Fibroblast of skin of scalp (primary cell): ENCODE results near the gene NMNAT3.

Source experiments
- DNase-seq: peaks from one replicate; pipeline ENCODE4 v3.0.0-alpha.2; 2013

Gene NMNAT3

DNA sequence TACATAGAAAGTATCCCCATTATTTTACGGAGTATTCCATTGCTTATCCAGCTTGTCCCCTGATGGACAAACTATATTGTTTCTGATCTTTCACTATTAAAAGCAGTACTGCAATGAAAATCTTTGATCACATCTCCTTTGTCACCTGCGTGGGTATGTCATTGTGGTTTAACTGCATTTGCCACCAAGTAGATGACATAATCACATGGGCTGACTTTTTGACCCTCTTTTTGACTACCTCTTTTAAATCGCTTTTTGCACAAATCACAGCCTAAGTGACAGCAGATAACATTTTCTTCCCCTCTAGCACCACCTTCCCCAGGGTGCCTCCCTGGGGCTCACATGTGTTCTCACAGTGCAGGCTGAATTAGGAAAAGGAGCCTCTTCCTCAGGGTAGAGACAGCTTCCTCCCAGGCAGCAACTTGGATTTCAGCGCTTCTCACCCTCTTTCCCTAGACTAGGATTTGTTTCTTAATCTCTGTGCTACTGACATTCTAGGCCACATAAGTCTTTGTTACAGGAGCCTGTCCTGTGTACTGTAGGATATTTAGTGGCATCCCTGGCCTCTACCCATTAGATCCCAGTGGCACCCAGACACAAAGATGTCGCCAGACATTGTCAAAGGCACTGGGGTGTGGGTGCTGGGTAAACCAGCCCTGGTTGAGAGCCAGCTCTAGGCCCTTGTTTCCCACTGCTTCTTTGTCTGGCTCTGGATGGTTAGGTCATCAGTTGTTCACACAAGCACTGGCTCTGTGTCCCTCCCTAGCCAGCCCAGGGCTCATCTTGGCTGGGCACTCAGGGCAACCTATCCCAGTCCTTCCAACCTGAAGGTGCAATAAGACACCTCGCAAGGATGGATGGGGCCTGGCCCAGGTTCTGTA, 136.9 kb downstream of the NMNAT3 start:
- DNase-seq, result no peak

DNA sequence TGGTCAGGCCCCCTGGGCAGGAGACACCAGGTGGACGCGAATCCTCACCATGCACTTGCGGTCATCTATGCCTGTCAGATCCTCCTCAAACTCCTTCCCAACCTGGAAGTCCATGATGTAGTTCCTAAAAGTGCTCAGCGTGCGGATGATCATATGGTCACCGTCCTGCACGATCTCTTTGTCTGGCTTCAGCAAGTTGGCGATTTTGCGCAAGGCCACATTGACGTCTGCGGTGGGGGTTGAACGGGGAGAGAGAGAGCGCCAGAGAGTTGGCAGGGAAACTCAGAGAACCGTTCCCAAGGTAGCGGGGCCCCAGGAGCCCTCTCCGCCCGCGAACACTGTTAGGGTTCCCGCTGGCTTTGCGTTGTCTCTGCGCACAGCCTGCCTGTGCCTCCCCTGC, 139.0 kb downstream of the NMNAT3 start:
- DNase-seq, result no peak

DNA sequence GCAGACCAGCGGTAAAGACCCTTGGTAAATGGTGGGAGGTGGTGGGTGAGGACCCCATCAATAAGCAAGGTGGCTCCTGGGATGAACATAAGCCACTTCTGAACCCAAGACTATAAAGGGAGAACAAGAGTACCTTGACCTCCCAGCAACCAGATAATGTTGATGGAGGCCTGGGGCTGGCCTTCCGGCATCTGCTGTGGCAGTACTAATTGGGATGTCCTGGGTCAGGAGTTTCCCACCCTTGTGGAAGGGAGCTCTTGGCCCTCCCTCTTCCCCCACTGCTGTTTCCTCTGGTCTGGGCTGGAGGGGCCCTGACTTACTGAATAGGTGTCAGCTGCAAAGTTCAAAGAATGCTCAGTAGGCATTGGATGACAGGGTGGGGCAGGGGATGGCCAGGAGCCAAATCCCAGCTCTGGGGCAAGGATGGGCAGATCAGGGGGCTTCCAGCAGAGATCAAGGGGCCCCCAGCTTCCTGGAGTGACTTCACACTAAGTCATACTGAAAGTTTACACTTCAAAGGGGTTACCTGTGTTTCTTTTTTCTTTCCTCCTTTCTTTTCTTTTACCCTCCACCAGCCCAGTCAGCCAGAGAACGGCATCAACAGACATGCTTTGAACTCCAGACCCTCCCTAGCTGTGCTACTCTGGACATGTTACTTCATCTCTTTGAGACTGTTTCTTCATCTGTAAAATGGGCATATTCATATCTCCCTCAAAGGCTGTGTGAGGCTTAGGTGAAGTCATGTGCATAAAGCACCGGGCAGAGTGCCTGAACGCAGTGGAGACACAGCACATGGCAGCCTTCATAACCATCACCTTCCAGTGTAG, 139.8 kb downstream of the NMNAT3 start:
- no peak for DNase-seq

DNA sequence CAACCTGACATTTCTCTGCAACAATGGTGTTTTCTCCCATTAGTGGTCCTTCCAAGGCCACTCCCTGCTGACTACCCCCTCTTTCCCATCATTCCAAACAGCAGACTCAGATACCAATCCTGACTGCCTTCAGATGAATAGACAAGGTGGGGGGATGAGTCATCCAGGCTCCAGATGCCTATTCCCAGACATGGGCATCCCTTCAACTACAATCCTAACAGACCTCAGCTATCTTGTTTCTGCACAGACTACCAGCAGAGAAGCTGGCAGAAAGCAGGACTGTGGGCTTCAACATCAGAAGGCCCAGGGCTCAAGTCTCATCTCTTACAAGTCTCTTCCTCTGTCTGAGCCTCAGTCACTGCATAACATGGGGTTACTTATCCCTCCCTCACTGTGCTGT, 140.4 kb downstream of the NMNAT3 start:
- peak; percentile 52 for DNase-seq

DNA sequence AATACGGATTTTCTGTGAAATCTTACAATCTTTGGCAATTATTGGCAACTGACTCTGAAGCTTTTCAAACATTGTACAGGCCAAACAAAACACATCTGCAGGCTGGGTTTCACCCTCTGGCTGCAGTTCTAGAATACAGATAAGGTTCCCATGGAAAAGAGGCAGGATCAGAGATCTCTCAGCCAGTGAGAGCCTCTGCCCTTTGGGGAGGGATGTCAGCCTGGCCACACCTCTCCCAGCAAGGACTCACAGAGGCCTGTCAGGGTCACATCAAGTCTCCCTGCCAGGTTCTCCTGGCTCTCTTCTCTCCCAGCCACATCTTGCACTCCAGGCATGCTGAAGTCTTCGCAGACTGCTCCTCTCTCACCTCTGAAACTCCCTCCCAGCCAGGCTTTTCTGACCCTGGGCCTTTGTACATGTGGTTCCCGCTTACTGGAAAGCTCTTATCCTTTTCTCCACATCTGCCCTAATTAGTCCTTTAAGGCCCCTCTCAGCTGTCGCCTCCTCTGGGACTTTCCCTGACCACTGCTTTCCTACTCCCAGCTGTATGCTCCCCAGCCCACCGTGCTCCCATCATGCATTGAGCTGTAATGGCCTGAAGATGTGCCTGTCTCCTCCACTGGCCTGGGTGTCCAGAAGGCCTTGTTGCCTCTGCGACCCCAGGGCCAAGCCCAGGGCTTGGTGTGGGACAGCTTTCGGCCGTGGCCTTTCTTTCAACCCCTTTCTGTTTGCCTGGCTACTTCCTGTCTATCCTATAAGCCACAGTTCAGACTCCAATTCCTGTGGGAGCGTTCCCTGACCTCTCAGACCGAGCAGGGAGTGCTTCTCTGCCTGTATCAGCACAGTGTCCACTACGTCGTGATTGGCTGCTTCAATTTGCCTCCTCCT, 142.5 kb downstream of the NMNAT3 start:
- peak; percentile 58 for DNase-seq

DNA sequence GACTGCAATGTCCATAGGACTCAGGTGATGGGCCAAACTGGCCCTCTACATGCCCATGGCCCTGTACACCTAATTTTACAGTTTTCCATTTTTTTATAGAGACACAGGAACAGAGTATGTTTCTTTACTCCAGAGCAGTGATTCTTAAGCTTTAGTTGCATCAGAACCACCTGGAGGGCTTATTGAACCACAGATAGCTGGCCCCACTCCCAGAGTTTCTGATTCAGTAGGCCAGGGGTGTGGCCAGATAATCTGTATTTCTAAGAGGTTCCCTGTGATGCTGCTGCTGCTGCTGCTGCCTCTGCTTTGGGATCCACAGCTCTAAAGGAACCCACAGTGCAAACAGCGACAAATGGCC, 143.3 kb downstream of the NMNAT3 start:
- DNase-seq, result peak; percentile 80

DNA sequence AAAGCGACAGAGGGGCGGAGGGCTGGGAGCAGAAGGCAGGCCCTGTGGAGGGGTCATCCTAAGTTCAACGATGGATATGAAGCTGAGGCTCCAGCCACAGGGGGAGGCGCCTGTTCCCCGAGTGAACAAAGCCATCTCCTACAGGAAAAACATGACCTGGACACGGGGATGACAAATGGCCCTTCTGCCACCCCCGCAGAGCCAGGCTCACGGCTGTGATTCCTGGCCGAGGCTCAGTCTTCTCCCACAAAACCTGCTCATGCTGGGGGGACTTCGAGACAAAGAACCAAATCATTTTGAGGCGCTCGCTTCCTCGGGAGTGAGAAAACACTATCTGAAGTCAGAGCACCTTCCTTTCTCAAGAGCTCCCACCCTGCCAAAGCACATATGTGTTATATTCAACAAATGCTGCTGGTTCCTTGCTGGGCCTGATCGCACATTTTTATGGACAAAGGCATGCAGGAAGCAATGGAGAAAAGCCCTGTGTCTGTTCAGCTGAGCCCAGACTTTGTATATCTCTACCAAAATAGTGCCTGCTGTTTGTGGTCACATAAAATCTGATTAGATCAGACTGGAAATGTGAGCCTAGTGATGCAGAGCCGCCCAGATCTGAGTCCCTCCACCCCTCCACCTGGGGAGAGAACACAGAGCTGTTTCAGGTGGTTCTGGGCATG, 143.9 kb downstream of the NMNAT3 start:
- DNase-seq, result peak; percentile 46

DNA sequence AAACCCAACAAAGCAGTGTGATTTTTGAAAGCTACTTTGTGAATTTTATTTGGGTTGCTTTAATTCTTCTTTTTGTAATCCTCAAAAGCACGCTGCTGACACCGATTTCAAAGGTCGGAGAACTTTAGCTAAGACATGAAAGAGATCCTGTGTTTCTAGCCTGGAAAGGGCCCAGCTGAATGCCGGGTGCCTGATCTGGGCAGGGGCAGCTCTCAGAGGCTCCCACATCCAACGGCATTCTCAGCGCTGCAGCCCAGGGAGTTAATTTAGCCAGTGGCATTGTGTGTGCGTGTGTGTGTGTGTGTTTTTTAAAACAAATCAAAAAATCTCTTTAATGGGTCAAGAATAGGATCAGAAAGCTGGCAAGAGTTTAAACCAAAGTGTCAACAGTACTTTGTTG, 144.8 kb downstream of the NMNAT3 start:
- no peak for DNase-seq

DNA sequence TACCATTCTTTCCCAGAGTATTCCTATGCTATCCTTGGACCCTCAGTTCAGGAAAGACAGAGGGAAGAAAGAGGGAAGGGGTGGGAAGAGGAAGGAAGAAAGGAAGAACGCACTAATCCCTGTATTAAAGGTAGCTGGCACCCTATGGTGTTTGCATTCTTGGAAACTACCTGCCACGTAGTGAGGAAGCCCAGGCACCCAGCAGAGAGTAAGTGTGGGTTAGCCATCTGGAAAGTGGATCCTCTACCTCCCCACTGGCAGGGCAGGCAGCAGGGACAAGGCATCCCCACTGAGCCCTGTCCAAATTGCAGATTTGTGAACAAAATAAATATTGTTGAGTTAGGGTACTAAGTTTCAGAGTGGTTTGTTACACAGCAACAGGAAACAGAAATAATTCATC, 147.1 kb downstream of the NMNAT3 start:
- DNase-seq, result no peak

DNA sequence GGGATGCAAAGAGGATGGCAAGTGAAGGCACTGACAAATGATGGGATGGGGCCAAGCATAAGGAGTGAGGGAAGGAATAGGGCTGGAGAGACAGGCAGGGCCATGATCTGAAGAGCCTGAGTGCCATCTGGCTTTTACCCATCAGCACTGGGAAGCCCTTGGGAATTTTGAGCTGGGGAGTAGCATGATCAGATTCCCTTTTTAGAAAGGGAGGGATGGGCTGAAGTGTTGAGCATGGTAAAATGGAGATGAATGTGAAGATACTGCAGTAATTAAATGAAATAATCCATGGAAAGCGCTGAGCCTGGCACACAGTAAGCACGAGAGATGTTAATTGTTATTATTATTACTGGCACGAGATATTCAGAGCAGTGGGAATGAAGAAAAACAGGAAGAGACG, 148.1 kb downstream of the NMNAT3 start:
- DNase-seq, result no peak

DNA sequence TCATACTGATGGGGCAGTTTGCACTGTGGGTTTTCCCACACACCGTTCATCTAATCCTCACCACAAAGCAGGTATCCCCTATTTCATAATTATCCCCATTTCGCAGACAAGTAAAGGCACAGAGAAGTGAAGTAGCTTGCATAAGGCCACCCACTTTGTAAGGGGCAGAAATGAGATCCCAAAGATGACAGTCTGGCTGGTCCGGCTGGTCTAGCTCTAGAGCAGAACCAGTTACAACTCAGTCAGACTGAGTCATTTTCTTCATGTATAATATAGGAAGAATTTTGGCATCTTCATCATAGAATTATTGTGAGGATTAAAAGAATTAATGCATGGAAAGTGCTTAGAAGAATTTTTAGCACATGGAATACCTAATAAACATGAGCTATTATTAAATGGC, 148.8 kb downstream of the NMNAT3 start:
- no peak for DNase-seq

DNA sequence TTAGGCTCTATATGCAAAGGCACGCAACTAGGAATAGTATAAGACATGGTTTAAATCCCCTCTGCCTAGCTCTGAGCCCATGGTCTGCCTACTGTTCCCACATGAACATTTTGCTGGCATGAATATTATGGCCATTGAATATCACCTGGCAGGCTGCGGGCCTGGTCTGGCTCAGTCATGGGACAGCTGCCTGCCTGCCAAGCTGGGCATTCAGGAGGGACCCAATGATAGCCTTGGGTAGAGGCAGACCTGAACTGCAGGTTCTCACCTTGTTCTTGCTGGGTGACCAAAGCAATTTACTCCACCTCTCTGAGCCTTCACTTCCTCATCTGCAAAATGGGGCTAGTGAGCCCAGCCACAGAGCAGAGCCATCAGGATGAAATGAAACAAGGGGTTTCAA, 149.5 kb downstream of the NMNAT3 start:
- no peak for DNase-seq

DNA sequence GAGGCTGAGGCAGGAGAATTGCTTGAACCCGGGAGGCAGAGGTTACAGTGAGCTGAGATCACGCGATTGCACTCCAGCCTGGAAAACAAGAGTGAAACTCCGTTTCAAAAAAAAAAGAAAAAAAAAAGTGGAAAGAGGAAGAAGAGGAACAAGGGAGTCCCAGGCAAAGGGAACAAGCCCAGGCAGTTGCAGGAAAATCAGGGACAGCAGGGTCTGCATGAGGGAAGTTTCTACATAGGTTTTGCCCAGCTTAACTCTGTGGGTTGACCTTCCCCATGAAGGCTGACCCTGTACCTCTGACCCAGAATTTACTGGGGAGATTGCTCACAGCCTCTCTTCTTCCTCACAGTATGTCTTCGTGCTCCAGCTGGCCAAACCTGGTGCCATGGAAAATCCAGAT, 150.5 kb downstream of the NMNAT3 start:
- DNase-seq, result no peak

DNA sequence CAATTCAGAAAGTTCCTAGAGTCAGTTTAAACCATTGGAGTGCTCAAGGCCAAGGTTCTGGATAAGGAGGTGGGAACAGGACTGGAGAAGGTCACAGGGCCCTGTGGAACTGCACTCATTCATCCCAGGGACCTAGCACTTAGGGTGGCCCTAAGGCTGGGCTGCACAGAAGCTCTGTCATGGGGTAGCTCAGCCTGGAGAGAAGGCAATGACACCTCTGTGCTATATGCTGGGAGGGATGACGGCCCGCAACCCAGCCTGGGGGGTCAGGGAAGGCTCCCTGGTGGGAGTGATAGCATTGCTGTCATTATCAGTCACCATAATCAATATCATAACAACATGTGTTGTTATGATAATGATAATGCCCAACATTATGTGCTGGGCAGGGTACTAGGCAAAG, 151.6 kb downstream of the NMNAT3 start:
- no peak for DNase-seq

DNA sequence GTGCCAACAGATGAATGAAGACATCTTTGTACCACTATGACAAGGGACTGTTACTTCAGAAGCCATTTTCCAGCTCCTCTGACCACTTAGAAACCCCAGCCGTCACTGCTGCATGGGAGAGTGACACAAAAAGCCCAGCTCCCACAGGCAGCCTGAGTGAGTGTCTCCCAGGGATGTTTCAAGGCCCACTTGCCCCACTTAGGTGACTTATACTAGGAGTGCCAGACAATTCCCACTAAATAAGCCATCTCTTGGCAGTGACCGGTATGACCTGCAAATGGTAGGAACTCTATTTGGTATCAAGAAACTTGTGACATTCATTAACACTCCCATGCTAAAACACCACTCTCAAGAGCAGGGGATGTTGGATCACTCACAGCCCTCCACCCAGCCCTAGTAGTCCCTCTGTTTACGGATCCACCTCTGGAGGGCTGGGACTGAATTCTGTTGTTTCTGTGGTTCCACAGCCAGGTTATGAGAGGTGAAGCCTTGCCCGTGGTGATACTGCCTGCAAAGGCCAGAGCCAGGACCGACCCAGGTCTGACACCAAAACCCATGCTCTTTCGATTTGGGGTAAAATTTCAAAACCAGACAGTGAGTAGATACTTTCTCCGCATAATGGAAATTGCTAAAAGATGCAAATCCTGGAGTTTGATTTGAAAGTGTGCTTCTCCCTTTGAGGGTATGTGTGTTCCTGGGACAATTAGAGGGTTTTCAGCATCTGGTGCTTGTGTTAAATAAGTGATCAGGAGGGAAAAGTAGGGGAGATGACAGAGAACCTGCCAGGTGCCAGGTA, 152.7 kb downstream of the NMNAT3 start:
- DNase-seq, result no peak

DNA sequence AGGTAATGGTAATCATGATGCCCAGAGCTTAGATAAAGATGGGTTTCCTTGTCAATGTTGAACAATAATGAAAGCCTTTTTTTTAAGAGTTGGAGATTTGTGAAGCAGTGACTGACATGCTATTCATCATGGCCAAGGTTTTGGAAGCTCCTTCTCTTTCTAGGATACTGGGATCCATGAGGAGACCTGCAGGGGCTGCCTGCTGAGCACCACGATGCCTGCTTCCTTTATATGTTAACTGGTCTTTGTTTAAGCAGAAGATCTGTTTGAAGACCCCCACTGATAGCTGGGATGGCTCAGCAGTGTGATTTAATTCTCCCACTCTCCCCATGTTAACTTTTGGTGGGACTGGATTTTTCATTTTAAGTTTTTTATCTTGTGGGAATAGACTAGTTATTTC, 154.1 kb downstream of the NMNAT3 start:
- no peak for DNase-seq

DNA sequence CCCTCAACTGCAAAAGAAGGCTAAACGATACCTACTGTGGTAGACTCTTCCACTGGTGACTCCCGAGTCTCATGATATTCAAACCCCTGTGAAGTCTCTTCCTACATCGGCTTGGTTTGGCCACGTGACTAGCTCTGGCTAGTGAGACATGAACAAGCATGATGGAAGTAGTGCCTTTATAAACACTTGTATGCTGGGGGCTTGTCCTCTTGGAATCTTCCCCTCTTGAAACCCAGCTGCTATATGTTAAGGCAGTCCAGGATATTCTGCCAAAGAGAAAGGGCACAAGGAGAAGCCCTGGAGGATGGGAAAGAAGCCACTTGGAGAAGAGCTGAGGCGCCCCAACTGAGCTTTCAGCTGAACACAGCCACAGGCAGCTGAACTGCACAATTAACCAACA, 154.6 kb downstream of the NMNAT3 start:
- no peak for DNase-seq

DNA sequence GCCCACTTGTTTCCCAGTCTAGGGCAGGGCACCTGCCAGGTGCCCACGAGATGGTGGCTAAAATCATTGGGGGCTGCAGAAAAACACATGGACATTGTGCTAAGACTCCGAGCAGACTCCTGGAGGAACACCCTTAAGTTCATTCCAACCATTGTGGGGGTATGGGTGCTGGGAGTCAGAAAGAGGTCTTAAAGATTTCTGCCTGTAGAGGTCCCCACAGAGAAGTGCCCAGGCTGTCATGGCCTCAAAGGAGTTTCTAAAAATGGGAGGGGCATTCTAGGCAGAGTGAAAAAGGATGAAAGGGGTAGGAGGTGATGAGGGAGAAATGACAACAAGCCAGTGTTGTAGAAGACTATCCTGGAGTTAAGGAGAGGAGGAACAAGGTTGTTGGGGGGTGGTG, 155.4 kb downstream of the NMNAT3 start:
- no peak for DNase-seq

DNA sequence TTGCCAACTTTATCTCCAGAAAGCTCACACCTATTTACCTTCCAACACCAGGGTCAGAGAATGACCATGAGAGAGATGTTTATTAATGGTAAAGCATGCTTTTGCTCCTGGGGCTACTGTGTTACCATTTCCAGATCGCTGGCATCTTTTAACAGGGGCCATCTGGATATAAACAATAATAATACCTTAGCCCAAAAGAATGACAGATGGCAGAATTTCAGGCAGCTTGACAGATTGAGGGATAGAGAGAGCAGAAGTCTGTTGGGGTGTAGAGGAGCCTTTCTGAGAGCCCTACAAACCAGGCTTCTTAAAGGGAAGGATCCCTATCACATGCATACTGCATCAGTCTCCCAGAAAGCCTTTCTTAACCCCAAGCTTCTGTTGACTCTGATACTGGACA, 156.0 kb downstream of the NMNAT3 start:
- DNase-seq, result no peak

DNA sequence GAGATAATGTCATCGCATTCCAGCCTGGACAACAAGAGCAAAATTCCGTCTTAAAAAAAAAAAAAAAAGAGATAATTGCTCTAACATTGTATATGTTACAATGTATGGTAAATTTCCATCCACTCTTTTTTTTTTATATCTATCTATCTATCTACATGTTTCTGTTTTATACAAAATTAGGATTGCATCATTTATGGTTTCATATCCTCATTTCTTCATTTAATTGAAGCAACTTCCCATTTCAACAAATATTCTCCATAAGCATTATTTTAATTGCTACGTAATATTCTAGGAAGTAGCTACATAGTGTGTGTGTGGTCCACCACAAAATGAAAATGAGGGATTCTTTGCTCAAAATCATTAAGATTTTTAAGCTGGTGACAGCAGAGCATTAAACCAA, 156.6 kb downstream of the NMNAT3 start:
- no peak for DNase-seq

DNA sequence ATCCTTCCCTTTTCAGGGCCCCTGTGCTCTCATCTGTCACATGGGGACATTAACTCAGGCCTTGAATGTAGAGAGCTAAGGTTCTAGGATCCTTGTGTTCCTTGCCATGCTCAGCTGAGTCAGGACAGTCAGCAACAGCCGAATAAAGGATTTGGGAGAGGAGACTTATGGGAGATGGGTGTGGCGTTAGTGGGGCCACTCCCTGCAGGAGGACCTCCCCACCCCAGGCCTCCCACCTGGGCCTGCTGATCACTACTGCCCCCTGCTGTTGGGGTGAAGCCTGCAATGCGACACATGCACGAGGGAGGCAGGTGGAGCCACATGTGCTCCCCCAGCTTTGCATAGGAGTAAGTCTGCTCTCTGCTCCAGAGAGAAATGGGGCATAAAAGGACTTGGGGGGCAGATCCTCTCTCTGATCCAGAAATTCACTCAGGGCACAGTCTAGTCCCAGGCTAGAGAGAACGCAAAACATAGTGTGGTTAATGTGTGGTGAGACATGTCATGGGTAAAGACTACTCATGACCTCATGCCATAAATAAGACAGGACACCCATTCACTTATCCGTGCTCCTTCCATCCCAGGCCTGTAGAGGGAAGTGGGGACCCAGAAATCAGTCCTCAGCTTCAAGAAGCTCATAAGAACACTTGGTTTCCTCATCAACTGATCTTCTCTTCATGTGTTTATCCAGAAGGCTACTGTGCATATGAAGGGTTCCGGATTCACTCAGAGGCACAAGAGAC, 157.6 kb downstream of the NMNAT3 start:
- DNase-seq, result peak; percentile 15
